Femur (tissue), 1 donor: ENCODE results near the gene KPNA3.
"Not testable (repeated sequence)": the region's sequence is repeated elsewhere in the genome, so short reads cannot be mapped to it uniquely, and the experiment has no call there.

Experiments used
- DNase-seq: peaks from one replicate; pipeline ENCODE4 v3.0.0-alpha.2; 2017

KPNA3 gene

DNA sequence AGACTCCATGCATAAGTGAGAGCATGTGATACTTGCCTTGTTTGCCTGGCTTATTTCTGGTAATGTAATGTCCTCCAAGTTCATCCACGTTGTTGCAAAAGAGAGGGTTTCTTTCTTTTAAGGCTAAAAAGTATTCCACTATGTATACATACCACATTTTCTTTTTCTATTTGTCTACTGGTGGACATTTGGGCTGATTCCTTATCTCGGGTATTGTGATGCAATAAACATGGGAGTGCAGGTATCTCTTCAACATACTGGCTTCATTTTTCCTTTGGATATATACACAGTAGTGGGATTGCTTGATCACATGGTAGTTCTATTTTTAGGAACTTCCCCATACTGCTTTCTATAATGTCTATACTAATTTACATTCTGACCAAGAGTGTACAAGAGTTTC lies 51.6 kb downstream of the KPNA3 start:
- no peak for DNase-seq

DNA sequence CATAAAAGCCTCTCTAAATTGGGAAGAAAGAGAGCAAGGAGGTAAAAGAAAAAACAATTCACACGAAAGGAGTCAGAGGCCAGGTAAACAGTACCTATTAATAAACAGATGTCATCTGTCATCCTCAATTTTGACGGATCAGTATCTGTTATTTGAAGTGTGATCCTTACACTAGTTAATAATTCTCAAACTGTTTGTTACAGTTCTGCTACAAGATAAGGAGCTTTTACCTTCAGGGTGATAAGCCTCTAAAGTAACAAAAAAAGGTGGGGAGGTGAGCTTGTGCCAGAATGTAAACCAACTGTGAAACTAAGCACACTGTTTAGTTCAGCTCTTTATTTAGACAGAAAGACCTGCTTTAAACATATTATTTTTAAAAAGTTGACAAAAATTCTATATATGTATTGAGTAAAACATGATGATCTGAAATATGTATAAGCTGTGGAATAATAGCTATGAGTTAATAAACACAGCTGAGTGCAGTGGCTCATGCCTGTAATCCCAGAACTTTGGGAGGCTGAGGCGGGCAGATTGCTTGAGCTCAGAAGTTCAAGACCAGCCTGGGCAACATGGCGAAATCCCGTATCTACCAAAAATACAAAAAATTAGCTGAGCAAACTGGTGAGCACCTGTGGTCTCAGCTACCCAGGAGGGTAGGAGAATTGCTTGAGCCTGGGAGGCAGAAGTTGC lies 52.8 kb downstream of the KPNA3 start:
- DNase-seq = no peak

DNA sequence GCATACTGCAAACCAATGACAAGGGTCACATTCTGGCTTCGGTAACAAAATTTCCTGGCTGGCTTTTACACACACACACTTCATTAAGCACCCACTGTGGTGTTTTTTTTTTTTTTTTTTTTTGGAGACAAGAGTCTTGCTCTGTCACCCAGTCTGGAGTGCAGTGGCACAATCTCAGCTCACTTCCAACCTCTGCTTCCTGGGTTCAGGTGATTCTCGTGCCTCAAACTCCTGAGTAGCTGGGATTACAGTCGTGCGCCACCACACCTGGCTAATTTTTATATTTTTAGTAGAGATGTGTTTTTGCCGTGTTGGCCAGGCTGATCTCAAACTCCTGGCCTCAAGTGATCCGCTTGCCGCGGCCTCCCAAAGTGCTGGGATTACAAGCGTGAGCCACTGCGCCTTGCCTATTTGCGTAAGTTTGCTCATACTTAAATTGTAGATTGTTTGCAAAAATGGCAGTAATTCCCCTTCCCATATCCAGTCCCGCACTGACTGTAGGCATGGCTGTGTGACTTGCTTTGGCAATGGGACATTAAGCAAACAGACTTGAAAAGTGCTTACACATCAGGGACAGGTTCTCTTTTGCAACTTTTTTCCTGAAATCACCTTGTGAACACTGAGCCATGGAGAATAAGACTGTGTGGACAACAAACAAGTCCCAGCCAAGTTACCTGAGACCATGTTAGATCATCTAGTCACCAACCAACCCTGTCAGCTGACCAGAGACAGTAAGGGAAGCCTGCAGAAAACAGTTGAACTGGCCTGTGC lies 59.1 kb downstream of the KPNA3 start:
- DNase-seq = no peak

DNA sequence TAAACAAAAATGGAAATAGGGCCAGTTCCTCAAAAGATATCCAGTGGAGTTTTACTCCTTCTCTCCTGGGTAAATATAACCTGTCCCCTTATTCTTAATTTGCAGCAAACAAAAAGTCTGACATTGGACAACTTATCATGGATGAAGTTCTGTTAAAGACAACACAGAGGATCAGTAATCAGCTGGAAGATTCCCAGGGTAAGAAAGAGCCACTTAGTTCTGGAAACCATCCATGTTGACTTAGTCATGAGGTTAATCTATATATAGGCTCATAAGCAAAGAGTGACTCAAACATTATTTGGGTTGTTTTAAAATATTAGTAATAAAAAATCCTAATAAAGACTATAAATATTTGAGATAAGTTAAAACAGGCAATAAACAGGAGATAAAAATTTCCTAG lies 60.7 kb downstream of the KPNA3 start:
- no peak for DNase-seq

DNA sequence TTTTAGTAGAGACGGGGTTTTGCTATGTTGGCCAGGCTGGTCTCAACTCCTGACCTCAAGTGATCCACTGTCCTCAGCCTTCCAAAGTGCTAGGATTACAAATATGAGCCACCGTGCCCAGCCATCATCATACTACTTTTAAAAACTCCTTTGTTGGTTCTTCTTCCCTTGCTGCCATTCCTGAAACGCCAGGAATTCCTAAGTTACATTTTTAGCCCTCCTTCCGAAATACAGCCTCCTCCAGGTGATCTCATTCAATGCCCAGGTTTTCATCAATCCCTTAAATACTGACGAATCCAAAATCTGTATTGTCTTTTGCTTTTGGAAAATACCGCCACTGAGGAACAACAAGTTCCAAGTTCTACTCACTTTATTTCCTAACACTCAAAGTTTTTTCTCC lies 75.9 kb downstream of the KPNA3 start:
- DNase-seq = no peak

DNA sequence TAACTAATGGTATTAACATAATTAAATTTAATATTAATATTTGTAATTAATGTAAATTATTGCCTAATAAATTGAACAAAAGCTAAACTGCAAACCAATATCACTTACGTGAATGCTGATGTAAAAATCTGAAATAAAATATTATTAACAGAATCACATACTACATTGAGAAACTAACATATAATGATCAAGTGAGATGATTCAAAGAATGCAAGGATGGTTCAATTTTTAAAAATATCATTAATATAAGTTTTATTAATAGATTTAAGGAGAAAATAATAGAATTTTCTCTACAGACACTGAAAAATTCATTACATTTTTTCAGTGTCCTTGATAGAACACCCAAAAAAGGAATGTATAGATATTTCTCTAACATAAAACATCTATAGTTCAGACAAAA lies 77.7 kb downstream of the KPNA3 start:
- no peak for DNase-seq

DNA sequence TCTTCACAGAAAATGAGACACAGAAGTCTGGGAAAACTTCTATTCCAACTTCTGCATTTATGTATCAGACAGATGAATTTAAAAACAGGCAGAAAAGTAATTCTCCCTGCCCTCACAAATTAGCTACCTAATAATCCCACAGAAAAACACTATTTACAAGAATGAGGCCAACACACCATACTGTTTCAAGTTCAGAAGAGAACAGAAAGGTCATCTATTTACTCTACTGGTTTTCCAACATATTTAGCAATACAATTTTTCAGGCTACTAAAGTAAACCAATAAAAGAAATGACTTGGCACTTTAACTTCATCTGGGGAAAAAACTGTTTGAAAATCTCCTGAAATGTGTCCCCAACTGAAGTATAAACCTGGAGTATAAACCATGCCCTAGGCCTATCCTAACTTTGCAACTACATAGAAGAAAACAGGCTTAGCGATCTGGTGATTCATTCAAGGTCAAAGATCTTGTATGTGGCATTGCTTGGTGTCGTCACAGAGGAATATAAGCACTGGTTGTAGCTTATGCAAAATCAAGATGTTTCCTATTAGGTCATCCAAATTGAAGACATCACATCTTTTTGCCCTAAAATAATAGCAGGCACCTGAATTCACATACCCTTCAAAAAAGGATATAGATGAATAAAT lies 81.1 kb downstream of the KPNA3 start:
- DNase-seq = no peak

DNA sequence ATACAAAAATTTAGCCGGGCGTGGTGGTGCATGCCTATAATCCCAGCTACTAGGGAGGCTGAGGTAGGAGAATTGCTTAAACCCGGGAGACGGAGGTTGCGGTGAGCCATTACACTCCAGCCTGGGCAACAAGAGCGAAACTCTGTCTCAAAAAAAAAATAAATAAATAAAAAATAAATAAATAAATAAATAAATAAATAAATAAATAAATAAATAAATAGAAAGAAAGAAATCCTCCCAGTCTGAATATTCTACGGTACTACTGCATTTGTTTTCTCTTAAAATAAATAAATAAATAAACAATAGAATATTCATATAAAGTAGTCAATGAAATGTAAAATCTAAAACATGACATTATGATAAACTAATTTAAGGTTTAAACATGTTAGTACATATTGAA lies 88.2 kb downstream of the KPNA3 start:
- DNase-seq = not testable (repeated sequence)

DNA sequence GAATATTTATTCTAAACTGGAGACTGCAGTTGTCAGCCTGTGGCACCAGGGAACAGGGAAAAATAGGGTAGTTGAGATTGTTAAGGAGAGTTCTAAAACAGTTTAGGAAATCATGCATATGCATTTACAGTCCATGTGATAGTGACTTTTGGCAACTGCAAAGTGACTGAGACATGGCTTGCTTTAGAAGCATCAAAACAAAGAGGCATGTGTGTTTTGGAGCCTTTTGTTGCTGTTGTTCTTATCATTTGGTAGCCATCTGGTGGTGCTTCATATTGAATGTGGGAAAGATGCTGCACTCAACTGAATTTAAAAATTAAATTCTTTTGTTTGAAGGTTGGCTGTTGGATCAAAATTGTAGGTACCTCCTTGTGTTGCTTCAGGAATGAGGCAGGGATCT lies 91.0 kb downstream of the KPNA3 start:
- no peak for DNase-seq

DNA sequence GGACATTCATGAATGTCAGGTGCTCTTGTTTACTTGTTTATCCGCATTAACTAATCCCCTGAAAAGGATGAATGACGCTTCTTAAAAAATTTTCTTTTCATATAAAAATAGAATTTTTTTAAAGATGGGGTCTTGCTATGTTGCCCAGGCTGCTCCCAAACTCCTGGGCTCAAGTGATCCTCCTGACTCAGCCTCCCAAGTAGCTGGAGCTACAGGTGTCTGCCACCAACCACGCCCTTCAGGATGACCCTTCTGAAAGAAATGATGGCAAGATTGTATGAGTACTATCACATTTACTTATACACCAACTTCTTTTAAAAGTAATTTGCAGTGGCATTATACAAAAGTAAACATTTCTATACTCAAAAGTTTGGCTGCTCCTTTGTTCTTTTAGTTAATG lies 95.0 kb downstream of the KPNA3 start:
- no peak for DNase-seq

DNA sequence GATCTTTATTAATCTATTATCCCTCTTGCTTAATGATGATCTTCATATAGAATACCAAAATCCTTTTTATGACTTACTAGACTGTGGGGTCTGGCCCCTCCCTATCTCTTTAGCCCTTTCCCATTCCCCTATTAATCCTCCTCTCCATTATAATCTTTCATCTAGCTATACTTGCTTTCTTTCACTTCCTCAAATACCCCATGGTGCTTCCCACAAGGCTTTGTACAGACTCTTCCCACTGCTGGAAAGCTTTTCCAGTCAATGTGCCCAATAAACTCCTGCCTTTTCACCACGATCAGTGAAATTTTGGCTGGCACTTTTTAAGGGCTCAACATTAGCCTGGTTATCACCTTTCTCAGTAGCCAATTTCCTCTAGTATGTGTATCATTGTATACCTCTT lies 98.0 kb downstream of the KPNA3 start:
- no peak for DNase-seq

DNA sequence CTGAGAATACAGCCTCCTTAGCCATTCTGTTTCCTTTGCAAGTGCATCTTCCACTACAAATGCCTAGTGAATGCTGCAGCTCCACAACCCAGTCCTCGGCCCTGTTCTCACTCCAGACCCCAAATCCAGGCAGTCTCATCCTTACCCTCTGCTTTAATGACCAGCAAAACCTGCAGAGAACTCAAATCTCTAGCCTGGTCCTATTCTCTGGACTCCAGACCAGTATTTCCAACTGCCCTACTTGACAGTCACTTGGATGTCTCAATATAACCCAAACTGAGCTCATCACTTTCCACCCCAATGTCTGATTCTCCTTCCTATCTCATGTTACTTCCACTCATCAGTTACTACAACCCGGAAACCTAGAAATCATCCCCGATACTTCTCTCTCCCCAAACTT lies 98.6 kb downstream of the KPNA3 start:
- no peak for DNase-seq

DNA sequence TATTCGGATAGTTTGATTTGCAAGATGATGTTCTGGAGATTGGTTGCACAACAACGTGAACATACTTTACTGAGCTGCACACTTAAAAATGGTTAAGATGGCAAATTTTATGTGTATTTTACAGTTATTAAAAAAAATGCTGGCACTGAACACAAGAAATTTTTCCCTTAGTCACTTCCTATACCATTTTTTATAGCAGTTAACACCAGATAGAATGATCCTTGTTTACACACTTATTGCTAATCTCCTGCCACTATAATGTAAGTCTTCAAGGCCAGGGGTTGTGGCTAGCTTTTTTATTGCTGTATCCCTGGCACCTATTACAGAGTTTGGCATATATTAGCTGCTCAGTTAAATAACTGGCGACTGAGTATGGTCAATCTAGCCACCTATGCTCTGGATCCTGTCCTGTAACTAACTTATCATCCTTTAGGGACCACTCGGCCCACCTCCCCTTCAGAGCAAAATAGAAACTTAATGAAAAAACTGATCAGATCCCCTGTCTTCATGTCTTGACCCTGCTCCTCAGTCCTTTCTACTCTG lies 99.2 kb downstream of the KPNA3 start:
- no peak for DNase-seq

DNA sequence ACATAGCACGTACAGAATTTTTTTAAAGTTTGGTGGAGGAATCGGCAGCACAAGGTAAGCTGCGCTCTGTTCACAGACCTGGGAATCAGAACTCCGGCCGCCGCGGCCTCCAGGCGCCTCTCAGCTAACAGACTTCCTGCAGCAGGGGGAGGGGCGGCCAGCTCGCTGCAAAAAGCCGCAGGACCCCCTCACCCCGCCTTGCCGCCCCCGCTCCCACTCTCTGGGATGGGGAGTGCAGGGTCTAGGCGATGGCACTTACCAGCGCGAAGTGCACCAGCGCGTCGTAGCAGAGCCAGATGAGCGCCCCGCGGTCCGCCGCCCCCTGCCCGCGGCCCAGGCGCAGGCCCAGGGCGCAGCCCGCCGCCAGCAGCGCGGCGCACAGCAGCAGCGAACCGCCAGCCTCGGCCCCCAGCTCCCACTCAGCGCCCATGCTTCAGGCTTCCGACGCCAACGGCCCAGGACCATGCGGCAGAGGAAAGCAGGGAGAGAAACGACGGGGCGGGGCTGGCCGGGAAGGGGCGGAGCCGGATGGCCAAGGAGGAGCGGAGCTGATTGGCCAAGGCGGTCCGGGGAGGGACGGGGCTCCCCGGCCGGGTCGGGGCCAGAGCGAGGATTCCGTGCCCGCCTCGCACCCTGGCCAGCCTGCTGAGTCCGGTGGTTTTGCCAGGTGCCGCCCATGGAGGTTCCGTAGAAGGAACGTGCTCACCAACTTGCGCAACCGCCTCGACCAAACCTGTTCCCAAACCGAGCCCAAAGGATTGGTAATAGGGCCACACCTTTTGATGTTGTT lies 101.3 kb downstream of the KPNA3 start, which contains the start of gene EBPL:
Gene EBPL, minus strand, starts transcription at position 492 of the 790 bp plus-strand sequence. Its CDS starts 62 bp downstream, at position 430.
- peak; percentile 96 for DNase-seq

DNA sequence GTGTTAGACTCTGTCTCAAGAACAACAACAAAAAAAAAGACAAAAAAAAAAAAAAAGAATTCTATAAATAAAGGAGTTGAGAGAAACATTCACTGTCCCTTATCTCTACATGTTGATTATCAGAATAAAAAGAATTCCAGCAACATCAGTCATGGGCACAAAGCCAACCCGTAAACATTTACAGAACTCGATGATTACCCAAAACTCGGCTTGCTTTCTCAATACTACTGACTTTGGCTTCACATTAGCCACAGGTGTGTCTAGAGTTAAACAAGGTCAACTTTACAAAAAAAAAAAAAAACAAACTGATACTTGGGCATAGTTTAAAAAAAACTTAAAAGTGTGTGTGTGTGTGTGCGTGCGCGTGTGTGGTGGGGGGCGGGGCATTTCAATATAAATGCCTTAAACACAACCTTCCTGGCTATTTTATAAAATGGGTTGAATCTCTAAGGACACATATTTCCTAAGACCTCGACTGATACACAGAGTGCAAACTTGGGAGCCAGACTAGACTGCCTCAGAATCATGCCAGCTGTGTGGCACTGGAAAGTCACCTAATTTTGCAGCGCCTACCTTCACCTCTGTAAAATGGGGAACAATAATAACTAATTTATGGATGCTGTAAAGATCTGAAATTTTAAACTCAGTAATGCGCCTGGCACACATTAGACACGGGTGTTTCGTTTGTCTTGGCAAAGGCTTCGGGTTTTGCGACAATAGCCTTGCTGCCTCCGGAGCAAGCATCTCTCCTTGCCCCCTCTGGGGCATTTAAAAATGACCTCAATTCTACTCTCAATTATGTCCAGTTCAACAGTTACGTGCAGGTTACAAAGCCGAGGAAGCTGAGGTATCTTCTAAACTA lies 102.1 kb downstream of the KPNA3 start:
- DNase-seq = peak; percentile 27

DNA sequence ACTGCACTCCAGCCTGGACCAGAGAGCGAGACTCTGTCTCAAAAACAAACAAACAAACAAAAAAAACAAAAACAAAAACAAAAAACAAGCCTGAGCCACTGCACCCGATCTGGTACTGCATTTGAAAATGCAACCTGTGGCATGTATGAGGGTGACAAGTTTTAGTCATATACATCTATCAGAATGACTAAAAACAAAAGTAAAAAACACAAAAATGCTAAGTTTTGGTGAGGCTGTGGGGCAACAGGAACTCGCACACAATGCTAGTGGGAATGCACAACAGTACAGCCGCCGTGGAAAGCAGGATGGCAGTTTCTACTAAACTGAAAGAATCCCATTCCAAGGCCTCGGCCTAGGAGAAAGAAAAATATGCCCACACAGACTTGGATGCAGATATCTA lies 109.0 kb downstream of the KPNA3 start:
- no peak for DNase-seq

DNA sequence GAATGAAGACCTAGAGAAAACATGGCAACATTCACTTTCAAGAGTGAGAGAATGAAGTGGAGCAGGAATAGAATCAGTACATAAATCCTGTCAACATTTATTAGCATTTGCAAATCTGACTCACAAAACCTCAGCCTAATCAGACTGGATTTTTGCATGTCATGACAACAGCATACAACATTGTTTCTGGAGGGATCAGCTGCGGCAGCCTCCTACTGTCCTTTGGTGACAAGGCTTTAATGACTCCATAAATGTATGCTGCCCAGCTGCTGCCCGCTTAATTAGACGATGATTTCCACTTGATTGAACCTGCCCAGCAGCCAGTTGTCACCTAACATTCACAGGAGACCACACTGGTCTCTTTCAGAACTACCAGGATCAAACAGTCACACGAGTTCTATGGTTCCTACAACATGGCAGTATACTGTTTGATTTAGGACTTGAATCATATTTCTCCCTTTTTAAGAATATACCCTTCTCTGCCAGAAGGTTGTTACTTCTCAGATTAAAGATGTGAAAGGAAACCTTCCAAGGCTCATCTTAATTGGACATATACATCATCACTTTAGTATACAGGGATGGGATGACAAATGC lies 110.5 kb downstream of the KPNA3 start:
- no peak for DNase-seq

DNA sequence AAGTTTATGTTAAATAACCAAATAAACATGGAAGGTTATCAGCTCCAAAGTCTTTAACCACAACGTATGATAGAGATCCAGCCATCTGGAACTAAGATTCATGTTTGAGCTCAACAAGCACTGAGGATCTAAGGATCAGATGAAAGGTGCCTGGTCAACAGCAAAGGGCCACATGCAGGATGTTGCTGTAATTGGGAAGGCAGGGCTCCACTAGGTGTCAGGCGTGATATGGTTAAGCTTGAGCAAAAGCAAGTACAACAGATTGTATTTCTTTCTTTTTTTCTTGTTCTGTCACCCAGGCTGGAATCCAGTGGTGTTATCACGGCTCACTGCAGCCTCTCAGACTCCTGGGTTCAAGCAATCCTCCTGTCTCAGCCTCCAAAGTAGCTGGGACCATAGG lies 113.2 kb downstream of the KPNA3 start:
- no peak for DNase-seq

DNA sequence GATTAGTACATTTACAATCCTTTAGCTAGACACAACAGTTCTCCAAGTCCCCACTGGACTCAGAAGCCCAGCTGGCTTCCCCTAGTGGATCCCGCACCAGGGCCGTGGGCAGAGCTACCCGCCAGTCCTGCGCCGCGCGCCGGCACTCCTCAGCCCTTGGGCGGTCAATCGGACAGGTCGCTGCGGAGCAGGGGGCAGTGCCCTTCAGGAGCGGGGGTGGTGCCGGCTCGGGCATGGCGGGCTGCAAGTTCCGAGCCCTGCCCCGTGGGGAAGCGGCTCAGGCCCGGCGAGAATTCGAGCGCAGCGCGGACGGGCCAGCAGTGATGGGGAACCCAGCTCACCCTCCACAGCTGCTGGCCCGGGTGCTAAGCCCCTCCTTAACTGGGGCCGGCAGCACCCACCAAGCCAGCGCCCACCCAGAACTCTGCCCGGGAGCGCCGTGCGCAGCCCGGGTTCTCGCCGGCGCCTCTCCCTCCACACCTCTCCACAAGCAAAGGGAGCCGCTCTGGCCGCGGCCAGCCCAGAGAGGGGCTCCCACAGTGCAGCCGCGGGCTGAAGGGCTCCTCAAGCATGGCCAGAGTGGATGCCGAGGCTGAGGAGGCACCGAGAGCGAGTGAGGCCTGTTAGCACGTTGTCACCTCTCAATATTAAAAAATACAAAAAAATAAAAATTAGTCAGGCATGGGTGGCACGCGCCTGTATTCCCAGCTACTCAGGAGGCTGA lies 114.1 kb downstream of the KPNA3 start:
- no peak for DNase-seq

DNA sequence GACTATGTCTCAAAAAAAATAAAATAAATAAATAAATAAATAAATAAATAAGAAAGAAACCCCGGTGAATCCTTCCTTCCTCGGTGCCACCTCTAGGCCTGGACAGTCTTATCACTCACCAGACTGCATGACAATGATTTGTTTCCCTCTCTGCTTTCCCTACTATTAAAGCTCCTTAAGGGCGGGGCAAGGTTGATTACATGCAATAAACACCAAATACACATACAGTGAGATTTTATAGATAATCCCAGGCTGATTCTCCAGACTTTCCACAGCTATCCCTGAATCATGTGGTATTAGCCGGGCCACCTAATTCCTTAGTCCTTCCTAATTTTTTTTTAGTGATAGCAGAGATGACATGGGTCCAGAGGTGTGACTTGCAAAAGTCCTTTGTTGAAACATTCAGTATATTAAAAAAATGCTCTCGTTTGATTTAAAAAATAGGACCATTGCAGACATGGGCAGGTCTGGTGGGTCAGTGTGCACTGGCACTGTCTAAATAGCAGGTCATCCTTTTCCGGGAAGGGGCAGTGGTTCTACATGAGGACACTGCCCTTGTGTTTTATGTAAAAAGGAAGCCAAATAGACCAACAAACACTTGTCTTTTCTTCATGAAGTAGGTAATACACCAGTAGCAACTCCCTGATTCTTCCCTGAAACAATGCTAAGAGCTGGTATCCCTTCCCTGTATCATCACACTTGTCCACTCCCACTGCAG lies 115.7 kb downstream of the KPNA3 start:
- DNase-seq = no peak
